ENCODE results near the gene KCTD16. TPM values are rescaled to one million over a fixed set of nuclear protein-coding genes. Genes with fewer than 3 reads are reported as not detected.

Gene KCTD16
- total and polyA plus RNA-seq, 2 experiments from 2014 or later = 0.02 to 0.76 TPM

DNA sequence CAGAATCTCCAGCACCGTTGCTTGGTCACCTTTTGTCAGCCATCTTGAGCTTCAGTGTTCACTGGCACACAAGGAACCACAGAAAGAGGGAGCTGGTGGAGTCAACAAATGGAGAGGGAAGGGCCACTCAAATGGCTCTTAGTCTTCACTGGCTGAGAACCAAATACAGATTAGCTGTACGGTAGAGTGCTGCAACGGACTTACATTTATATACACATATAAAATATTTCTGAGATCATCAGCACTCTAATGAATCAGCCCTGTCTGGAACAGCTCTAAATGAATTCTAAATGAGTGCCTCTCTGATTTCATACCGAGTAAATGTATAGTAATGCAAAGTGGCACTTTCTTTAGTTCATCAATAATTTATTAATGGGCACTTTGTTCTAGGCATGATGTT is 24.8 kb downstream of the KCTD16 start:
- no peaks in the 10 kb centered on the region for H3K27me3 ChIP-seq (ENCODE audit: insufficient read depth)
- H3K9me2 ChIP-seq (ENCODE audit: insufficient read depth) = no peaks in the 10 kb centered on the region
- Mint-ChIP-seq H3K36me3 (ENCODE audit: low read depth) (no peaks in the 10 kb centered on the region), H3K27me3 (ENCODE audit: insufficient read depth, low read depth, poor library complexity) (peaks cover 2% of the 10 kb centered on the region), H3K27ac (no peak overlapping the region), H3K4me3 (no peak overlapping the region), H3K9me3 (no peaks in the 10 kb centered on the region), H3K4me1 (no peaks in the 10 kb centered on the region)
- H3F3A ChIP-seq (replicated peaks; ENCODE audit: low read depth) = no peaks in the 10 kb centered on the region
- ATAC-seq (no peak), DNase-seq (ENCODE audit: low spot score) (no peak)
- no peaks in the 10 kb centered on the region for H3K36me3 ChIP-seq (ENCODE audit: insufficient read depth)
- H3K4me1 ChIP-seq (ENCODE audit: insufficient read depth) = no peaks in the 10 kb centered on the region
- H4K20me1 ChIP-seq (replicated peaks; ENCODE audit: insufficient read depth) = no peaks in the 10 kb centered on the region
- H3K4me2 ChIP-seq = no peak overlapping the region
- no peak overlapping the region for H3K4me3 ChIP-seq
- H2AFZ ChIP-seq = peak overlapping the region; percentile 49; the same call in 1 of the 2 replicates
- H3K79me2 ChIP-seq (replicated peaks; ENCODE audit: insufficient read depth) = no peaks in the 10 kb centered on the region
- TF ChIP-seq ZNF114 (CRISPR knock-in tag; IDR thresholded peaks at IDR 0.05) = no peak
- no peak for TF ChIP-seq NANOG (IDR thresholded peaks at IDR 0.05; ENCODE audit: borderline replicate concordance)
- no peak for TF ChIP-seq EZH2phosphoT487 (IDR thresholded peaks at IDR 0.05; ENCODE audit: unreplicated experiment)
- TF ChIP-seq ETS1 (IDR thresholded peaks at IDR 0.05) = no peak
- TF ChIP-seq STAT1 (IDR thresholded peaks at IDR 0.05; ENCODE audit: unreplicated experiment) = no peak
- TF ChIP-seq EZH2 (IDR thresholded peaks at IDR 0.05; ENCODE audit: low read depth, unreplicated experiment) = no peak
- TF ChIP-seq CTCF (conservative IDR thresholded peaks at IDR 0.05; ENCODE audit: low read depth in 2 of 2) = no peak
- no peak for TF ChIP-seq REST (IDR thresholded peaks at IDR 0.05; ENCODE audit: unreplicated experiment)
- TF ChIP-seq ZNF331 (CRISPR knock-in tag; IDR thresholded peaks at IDR 0.05; ENCODE audit: low read depth) = no peak
- no peak for TF ChIP-seq ZNF462 (CRISPR knock-in tag; IDR thresholded peaks at IDR 0.05)
- no peak for TF ChIP-seq CREB1 (CRISPR knock-in tag; IDR thresholded peaks at IDR 0.05; ENCODE audit: low read depth)
- no peak for TF ChIP-seq POLR2AphosphoS5 (IDR thresholded peaks at IDR 0.05; ENCODE audit: low read depth)
- no peak overlapping the region for H3K27ac ChIP-seq (ENCODE audit: low read depth)
